HG03060 (cell line): ENCODE results near the gene GADL1.

ENCODE experiments used
- ATAC-seq: cut with Tn5 transposase; IDR thresholded peaks from one replicate; pipeline ENCODE4 v1.9.1; 2021; ENCODE audit warnings: low read depth, moderate number of reproducible peaks; ENCODE audit not compliant: unreplicated experiment

Gene GADL1, protein sequence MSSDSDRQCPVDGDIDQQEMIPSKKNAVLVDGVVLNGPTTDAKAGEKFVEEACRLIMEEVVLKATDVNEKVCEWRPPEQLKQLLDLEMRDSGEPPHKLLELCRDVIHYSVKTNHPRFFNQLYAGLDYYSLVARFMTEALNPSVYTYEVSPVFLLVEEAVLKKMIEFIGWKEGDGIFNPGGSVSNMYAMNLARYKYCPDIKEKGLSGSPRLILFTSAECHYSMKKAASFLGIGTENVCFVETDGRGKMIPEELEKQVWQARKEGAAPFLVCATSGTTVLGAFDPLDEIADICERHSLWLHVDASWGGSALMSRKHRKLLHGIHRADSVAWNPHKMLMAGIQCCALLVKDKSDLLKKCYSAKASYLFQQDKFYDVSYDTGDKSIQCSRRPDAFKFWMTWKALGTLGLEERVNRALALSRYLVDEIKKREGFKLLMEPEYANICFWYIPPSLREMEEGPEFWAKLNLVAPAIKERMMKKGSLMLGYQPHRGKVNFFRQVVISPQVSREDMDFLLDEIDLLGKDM

DNA sequence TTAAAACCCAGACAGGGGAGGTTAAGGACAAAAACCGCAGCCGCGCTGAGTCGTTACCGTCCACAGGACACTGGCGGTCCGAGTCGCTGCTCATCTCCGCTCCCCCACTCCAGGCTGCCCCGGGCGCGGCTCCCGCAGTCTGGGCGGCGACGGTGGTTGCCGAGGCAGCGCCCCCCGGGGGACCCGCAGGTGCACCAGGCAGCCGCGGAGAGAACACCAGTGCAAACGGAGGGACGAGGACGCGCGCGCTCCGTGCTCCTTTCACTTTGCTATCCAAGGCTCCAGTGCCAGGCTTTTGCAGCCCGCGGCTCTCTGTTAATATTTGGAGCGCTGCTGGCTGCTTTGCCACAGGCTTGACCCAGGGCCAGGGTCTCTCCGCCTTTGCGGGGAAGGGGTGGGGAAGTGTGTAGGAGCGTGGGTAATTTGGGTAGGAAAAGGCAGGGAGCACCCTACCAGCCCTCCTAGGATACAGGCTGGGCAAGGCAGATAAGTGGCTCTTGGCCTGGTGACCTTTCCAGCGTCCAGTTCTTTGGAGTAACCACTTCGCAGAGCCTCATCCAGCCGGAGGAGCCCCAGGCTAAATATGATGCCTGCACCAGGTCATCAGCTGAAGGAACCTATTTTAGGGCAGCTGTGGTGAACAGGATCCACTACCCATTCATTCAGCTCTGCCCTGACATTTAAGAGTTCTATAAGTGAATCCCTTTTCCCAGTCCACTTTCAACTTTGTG, at the start of gene GADL1:
TSS of gene GADL1 (minus strand) at position 141 of the 731 bp plus-strand sequence. CDS start at position 94, 47 bp downstream.
- ATAC-seq: no peak

DNA sequence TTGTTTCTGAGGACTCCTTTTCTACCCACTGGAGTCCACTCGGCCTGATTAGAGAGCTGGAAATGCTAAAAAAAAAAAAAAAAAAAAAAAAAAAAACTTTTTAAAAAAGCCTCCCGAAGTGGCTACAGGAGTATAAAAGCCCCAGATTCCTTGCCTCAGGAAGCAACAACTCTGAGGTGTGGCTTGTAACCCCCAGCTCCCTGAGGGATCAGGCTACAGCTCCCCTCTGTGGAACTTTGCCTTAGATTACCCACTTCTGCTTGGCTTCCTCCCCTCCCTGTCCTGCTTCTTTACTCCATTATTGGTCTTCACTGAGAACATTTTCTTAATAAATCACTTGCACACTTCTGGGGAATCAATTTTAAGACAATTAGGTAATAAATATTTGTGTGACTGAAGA, 49.7 kb upstream of the GADL1 start:
- ATAC-seq: no peak

DNA sequence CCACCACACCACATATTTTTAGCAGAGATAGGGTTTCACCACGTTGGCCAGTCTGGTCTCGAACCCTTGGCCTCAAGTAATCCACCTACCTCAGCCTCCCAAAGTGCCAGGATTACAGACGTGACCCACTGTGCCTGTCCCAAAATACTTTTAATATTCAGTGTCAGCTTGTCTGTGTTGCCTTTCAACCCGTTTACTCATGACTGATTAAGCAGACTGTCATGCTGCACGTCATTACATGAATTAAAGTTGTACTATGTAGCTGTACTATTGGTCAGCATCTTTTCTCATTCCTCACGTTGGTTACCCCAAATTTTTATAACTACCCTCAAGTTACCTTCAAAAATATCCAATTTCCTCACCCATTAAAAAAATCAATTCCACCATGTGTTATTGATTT, 48.7 kb upstream of the GADL1 start:
- no peak for ATAC-seq

DNA sequence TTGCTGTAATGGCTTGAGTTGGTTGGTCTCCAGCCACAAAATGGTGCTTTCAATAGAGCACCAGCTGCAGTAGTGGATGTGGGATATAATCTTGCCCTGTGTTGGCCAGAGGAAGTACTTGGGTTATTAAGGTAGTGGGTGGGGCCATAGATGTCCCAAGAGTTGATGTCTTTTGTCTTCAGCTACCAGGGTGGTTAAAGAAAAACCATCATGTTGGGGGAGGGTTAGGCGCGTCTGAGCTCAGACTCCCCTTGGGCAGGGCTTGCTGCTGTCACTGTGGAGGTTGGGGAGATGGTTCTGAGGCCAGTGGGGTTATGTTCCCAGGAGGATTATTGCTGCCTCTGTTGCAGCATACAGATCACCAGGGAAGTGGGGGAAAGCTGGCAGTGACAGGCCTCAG, 46.9 kb upstream of the GADL1 start:
- ATAC-seq: no peak

DNA sequence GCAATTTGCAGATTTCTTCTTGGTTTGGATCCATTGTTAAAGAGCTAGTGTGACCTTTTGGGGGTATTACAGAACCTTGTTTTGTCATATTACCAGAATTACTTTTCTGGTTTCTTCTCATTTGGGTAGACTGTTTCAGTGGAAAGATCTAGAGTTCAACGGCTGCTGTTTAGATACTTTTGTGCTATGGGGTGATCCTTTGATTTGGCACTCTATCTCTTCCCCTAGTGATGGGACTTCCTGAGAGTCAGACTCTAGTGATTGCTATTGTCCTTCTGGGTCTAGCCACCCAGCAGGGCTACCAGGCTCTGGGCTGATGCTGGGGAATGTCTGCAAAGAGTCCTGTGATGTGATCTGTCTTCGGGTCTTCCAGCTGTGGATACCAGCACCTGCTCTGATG, 46.3 kb upstream of the GADL1 start:
- no peak for ATAC-seq

DNA sequence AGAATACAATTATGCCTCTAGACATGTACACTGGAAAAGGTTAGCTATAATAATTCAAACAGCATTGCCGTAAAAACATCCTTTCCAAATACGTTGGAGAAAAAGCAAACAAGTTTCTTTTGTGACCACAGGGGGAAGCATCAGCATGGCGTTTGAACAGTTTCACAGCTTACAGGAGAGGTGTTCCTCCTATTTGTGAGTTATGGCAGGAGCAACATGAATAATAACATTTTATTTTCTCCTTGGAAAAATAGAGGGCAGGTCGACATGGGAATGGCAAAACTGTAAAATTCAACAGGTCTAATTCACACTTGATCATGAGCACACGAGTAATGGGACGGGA, 39.7 kb upstream of the GADL1 start:
- no peak for ATAC-seq

DNA sequence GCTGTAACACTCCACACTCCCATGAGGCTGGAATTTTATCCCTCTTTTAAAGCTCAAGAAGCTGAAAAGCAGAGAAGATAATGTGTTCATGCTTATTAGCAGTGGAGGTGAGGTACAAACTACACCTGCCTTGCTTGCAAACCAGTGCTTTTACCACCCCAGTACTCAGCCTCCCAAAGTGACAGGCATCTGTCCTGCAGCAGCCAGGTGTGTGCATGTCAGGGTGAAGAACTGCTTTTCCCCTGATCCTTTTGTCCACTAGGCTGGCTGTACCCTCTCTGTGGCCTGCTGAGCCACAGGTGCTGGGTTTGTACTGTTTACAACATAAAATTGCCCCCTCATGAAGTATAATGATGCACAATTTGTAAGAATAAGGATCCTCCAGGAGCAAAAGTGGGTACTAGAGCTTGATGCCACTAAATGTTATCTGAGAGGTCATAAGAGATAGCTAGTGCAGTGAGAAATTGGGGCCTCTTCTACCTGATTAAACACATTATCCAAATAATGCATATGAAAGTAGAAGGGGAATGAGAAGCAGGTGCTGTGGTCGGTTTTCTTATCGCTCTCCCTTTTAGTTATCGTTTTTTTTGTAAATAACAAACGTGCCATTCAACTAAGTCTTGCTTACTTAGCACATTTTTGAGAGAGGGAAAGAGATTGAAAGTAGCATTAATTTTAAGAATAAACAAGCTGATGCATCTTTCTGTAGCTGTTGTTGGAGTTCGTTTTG, 39.2 kb upstream of the GADL1 start:
- no peak for ATAC-seq

DNA sequence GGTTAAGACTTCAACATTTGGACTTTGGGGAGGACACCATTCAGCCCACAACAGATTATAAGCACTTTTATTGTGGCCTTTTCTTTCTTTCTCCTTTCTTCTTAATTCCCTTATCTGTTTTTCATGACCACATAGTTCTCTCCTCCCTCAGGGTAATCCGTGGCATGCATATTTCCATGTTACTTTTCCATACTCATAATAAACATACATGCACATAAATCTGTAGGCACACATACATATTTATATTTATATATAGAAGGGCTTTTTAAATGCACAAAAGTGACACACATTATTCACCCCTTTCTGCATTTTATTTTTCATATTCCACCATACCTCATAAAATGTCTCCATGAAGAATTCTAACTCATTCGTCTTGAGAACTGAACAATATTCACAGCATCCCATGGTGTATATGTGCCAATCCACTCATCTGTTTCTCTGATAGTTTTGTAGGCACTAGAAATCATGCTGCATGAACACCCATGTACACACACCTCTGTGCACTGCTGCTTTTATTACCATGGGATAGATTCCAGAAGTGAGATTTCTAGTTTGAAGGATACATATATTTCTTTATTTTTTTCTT, 38.1 kb upstream of the GADL1 start:
- no peak for ATAC-seq

DNA sequence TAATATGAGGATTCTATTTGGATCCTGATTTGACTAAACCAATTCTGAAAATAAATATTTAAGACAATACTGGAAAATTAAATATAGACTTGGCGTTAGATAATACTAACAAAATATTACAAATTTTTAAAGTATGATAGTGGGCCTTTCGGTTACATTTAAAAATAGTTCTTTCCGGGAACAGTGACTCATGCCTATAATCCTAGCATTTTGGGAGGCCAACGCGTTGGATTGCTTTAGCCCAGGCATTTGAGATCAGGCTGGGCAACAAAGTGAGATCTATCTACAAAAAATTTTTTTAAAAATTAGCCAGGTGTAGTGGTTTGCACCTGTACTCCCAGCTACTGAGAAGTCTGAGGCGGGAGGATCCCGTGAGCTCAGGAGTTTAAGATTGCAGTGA, 30.3 kb upstream of the GADL1 start:
- ATAC-seq: no peak

DNA sequence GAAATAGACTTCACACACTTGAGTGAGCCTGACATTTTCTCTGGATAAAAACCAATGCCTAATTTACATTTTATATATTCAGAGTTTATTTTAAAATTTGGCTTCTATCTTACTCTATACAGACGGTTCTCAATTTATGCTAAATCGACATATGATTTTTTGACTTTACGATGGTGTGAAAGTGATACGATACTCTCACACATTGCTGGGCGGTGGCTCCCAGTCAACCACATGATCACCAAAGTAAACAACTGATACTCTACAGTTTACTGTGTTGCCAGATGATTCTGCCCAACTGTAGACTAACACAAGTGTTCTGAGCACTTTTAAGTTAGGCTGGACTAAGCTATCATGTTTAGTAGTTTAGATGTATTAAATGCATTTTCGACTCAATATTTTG, 25.1 kb upstream of the GADL1 start:
- no peak for ATAC-seq

DNA sequence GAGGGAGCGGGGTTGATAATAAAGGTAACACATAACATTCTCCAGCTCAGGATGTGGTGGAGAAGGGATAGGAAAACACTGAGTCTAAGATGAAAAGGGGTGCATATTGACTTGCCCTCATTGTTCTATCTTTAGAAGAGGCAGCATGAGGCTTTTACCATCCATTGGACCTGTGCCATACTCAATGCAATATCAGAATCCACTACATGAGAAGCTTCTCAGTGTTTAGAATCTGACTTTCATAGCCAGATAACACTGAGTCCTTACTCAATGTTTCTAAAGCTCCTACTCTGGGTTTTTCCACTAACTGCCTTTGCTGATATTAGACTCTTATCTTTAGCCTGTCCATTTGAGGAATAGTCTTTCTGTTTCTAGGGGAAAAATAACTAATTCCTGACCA, 24.3 kb upstream of the GADL1 start:
- ATAC-seq: no peak

DNA sequence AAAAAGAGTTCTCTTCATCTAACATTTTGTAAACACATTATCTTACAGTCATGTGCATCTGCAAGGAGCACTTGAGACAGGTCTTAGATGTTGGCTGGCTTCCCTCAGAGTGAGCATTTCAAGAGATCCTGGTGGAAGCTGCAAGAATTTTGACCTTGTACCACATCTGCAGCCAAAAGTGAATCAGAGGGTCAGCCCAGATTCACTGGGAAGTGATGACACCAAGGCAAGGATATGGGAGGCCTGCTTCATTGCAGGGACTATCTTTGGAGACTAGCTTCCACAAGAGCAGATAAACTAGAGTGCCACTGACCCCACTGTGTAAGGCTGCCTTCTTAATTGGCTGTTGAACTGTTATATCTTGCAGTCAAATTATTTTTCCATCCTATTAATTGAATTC, 21.3 kb upstream of the GADL1 start:
- no peak for ATAC-seq

DNA sequence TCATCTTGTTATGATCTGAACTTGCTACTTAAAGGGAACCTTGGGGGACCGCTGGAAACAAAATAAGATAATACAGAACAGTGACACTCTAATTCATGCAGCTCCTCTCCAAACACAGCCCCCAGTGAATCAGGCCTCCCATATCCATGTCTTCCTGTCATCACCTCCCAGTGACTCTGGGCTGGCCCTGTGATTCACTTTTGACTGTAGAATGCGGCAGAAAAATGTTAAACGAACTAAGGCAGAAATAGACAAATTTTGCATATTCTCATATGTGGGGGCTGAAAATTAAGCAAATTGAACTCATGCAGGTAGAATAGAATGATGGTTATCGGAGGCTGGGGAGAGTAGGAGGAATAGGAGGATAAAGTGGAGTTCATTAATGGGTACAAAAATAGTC, 20.2 kb upstream of the GADL1 start:
- no peak for ATAC-seq

DNA sequence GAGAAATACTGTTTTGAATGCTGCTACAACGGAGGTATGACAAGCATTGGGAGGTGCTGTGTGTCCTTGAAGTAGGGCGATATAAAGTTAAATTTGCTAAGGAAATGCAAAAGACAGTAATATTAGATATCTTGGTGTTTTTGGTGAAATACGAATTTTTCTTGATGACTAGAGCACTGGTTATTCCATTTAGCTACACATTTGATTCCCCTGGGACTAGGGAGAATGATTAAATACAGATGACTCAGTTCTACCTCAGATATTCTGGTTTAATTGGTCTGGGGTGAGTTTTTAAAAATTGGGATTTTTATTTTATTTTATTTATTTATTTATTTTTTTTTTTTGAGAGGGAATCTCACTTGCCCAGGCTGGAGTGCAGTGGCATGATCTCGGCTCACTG, 18.7 kb upstream of the GADL1 start:
- no peak for ATAC-seq

DNA sequence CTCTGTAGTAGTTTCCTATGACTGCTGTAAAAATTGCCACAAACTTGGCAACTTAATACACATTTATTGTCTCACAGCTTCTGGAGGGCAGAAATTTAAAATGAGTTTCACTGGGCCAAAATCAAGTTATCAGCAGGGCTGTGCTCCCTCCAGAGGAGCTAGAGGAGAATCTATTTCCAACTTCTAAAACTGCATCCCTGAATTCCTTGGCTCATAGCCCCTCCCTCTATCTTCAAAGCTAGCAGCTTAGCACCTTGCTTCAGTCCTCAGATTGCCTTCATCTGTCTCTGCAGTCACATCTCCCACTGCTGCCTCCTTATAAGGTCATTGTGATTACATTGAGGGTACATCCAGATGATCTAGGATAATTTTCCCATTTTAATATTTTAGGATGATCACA, 17.8 kb upstream of the GADL1 start:
- ATAC-seq: no peak

DNA sequence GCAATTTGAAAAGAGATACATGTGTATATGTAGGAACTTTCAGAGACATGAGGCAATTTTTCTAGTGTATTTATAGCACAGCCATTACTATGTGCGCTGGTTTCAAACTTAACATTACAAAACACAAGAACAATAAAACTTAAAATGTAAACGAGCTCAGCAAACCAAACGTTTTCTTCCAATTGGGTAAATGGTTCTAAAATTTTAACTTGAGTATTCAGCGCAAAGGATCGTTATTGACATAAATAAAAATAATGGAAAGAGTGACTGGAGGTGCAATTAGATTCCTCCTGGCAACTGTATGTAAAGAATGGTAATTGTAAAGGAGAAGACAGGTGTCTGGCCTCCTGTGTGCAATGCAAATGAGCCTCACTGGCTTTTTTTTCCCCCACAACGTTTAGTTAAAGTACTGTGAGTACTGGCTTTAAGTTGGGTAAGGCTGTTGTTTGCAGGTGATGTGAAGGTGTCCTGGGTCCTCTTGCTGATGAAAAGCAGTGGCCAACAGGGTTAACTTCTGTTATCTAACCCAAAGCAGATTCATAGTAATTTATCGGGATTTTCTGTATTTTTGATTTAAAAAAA, 14.1 kb upstream of the GADL1 start:
- ATAC-seq: no peak

DNA sequence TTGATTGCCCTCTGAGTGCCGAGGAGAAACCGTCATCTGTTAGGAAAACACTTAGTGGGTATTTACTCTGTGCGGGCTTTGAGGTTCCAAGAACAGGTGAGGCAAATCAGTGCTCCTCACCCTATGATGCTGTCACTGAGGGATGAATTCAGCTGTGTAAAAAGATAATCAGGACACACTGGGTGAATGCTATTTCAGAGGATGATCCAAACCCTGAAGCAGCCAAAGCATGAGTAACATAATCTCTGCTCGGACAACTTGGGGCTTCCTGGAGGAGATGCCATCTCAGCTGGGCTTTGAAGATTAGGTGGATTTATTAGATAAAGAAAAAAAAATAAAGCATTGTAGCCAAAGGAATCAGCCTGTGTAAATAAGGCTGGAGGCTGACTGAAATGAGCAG, 10.5 kb upstream of the GADL1 start:
- no peak for ATAC-seq

DNA sequence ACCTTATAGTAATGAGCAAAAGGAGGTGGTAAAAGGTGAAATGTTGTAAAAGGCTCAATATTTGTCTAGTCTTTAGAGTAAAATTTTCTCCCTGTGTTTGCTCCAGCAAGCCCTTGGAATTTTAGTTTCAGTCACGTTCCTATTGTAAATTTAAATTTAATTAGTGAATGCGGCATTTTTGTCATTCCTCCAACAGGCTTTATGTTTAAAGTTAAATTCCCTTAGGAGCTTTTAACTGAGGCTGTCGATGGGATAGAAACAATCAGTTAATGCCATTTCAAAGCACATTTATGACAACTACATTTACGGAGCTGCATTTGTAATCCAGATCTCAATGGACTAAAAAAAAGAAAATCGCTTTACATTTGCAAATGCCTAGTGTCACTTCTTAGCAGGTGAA, 868 bp upstream of the GADL1 start:
- no peak for ATAC-seq

DNA sequence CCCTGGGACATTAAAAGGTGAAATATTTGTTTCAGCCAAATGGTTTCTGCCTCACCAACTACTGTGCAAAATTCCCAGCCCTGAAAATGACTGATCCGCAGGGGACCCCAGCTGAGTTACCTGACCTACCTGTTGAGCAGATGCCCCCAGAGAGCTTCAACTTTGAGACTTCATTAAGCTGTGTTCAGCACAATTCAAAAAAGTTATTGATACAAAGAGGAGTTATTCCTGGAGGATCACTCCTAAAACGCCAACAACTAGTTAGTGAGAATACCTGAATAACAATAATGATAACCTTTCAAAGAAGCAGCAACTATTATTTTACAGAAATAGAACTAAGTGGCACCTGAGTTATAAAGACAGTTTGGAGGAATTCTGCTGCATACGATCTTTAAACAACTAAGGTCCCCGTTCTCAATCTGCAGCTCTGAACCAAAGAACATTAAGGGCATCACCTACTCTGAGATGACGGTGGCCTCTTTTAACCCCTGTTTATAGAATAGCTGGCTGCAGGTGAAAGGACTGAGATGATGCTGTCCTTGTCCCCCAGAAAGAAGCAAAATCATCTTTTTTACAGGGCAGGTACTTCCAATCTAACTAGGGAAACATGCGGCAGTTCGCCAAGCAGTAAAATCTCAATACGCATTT, 659 bp downstream of the GADL1 start:
- no peak for ATAC-seq

DNA sequence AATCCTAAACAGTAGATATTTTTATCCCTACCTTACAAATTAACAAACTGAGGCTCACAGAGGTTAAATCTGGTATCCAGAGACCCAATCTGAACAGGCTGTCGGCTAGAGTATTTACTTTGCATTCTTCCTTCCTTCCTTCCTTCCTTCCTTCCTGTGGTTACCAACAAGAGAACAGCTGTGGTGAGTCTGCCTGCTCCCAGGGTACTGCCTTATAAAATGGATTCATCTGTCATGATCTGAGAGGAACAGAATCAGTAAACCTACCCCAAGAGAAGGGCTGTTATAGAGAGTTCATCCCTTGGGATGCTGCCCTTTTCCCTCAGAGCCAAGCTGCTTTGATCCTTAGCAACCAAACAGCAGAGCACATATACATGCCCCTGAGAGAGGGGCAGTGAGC, 3.6 kb downstream of the GADL1 start:
- ATAC-seq: no peak
